Measurements from ENCODE around the gene ADGRB2.

- TF ChIP-seq CTCF (IDR thresholded peaks at IDR 0.05) (no peak), POLR2A (IDR thresholded peaks at IDR 0.05) (no peak)
Measured at GRCh38 chr1:31787786-31788137, 23.6 kb upstream of the ADGRB2 start.
